HuH-7.5 (cell line): ENCODE data around the gene ARL3.
"Not testable (repeated sequence)": the region's sequence is repeated elsewhere in the genome, so short reads cannot be mapped to it uniquely, and the experiment has no call there.

Experiments used
- DNase-seq: peaks from one replicate; pipeline ENCODE4 v3.0.0; 2011; ENCODE audit warnings: low spot score

ARL3 gene, protein sequence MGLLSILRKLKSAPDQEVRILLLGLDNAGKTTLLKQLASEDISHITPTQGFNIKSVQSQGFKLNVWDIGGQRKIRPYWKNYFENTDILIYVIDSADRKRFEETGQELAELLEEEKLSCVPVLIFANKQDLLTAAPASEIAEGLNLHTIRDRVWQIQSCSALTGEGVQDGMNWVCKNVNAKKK

DNA sequence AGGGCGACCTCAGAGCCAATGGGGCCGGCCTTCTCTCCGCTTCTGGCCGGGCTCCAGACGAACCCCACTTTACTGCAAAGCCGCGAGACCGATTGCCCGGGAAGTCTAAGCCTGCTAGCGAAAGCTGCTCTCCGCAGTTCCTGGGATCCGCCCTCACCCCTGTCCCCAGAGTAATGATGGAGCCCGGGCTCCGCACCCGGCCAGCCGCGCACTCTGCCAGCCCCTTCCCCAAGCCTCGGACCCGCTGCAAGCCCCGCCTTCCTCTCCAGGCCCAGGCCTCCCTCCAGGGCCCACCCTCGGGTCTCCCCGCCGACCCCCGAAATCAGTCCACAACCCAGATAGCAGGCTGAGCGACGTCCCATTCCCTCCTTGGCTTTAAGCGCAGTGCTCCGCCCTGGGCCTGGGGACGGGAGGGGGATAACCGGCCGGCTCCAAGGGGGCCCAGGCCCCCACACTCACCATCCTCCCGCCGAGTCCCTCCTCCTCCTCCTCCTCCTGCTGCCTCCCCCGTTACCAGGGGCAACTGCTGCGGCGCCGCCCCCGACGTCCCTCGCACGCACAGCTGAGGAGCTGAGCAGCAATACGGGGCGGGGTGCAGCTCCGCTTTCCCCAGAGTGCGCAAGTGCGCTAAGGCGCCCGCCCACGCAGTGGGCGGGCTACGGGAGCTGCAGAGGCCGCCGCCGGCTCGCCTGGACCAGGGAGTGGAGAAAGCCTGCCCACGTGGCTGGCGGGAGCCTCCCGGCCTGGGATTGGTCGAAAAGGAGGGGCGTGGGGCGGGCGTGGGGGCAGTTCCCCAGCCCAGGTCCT lies at the start of gene ARL3:
Gene ARL3 (minus strand): TSS at position 584 of the 807 bp plus-strand sequence. CDS start 122 bp downstream, at position 462.
- peak; percentile 94 for DNase-seq

DNA sequence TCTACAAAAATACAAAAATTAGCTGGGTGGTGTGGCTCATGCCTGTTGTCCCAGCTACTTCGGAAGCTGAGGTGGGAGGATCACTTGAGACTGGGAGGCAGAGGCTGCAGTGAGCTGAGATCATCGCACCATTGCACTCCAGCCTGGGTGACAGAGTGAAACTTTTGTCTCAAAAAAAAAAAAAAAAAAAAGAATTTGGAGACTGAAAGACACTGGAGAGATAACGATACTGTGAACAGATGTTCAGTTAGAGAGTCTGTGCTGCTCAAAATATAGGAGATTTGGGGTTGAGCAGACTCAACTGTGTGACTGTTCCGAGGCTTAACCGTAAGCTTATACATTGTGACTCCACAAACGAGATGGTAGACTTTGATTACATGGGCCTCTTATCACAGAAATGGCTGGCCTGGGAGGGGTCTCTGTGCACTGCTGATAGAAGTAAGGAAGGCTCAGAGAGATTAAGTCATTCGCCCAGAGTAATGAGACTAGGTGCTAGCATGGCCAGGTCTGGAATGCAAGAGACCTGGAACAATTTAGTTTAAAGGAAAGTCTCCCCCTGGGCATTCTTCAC lies 48.9 kb upstream of the ARL3 start:
- DNase-seq, result no peak

DNA sequence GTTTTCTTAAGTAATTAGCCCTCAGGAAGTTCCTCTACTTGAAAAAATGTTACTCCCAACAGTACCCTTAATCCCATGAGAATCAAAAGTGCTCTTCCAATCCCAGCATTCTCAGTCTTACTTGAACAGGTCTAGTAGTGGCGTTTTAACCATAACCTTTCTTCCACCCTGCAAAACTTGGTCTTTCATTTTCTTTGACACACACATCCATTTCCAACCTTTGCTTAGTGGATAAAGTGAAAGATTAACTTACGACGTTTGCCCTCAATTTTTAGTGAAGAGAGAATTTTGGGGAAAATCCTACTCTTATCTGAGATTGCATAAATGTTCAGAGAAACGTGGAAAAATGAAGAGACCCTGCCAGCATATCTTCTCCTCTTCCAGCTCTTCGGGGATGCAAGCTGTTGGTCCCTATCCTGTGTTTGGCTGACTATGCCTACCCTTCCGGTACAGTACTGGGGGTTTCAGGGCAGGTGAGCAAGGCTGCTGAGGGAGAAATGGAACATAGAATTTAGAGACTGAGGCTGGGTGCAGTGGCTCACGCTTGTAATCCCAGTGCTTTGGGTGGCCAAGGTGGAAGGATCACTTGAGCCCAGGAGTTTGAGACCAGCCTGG lies 48.3 kb upstream of the ARL3 start:
- no peak for DNase-seq

DNA sequence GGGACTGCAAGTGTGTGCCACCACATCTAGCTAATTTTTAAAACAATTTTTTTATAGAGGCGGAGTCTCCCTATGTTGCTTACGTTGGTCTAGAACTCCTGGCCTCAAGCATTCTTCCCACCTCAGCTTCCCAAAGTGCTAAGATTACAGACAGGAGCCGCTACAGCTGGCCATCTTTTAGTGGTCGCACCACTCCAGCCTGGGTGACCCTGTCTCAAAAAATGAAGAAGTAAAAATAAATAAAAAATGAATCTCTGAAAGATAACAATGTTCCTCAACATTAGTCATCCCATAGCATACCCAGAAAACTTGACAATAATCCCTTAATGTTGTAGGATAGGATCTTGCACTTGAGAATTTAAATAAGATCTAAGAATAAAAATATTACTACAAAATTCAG lies 47.8 kb upstream of the ARL3 start:
- DNase-seq, result no peak

DNA sequence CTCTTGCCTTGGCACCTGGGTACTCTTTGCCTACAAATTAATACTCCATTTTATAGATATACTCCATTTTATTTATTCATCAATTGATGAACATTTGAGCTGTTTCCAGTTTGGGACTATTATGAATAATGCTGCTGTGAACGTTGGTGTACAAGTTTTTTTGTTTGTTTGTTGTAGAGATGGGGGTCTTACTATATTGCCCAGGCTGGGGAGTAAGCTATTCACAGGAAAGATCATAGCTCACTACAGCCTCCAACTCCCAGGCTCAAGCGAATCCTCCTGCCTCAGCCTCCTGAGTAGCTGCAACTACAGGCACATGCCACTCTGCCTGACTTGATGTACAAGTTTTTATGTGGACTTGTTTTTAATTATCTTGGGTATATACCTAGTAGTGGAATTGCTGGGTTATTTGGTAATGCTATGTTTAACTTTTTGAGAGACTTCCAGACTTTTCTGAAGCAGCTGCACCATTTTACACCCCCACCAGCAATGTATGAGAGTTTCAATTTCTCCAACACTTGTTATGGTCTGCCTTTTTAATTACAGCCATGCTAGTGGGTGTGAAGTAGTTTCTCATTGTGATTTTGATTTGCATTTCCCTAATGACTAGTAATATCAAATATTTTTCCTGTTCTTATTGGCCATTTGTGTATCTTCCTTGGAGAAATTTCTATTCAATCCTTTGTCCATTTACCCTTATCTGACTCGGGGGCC lies 45.5 kb upstream of the ARL3 start:
- DNase-seq, result no peak

DNA sequence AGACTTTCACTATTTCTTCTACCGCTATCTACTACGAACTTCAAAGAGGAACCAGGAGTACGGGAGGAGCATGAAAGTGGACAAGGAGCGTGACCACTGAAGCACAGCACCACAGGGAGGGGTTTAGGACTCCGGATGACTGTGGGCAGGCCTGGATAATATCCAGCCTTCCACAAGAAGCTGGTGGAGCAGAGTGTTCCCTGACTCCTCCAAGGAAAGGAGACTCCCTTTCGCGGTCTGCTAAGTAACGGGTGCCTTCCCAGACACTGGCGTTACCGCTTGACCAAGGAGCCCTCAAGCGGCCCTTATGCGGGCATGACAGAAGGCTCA lies 44.7 kb upstream of the ARL3 start:
- not testable (repeated sequence) for DNase-seq

DNA sequence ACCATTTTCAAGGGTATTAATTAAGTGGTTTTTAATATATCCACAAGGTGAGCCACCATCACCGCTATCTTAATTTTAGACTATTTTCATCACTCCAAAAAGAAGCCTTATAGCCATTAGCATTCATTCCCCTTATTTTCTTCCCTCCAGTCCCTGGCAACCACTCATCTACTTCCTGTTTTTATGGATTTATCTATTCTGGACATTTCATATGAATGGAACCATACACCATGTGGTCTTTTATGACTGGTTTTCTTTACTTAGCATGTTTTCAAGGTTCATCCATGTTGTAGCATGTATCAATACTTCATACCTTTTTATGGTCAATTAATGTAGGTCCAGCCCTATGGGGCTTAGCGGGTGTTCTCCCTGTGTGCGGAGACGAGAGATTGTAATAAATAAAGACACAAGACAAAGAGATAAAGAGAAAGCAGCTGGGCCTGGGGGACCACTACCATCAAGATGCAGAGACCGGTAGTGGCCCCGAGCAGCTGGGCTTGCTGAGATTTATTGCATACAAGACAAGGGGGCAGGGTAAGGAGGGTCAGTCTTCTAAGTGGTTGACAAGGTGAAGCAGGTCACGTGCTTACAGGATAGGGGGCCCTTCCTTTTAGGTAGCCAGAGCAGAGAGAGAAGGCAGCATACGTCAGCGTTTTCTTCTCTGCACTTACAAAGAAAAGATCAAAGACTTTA lies 44.2 kb upstream of the ARL3 start:
- DNase-seq, result no peak

DNA sequence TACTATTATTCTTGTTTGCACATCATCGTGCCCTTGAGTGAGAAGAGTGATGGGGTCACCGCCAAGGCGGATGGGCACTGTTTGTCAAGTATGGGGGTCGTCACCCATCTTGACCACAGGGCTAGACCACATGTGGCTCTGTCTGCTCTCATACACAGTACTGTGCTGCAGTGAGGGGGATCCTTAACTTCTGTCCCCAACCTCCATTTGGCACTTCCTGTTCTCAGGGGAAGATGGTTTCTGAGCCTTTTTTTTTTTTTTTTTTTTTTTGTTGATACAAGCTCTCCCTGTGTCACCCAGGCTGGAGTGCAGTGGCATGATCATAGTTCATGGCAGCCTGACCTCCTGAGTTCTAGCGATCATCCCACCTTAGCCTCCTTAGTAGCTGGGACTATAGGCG lies 43.1 kb upstream of the ARL3 start:
- no peak for DNase-seq

DNA sequence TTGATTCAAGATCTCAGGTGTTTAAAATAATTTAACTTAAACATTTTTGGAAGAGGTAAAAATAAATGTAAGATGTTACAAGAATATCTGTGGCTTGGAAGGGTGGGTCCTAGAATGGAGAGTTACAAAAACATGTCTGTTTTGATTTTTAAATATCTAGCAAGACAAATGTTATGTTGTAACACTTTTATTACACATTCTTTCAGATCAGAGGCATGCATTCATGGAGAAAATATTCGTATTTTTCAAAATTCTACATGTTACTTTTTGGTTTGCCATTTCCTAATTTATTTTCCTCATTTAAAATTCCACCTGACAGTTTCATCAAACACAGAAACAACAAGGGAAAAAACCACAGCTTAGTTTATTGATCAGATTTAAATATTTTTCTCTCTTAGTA lies 39.5 kb upstream of the ARL3 start:
- no peak for DNase-seq

DNA sequence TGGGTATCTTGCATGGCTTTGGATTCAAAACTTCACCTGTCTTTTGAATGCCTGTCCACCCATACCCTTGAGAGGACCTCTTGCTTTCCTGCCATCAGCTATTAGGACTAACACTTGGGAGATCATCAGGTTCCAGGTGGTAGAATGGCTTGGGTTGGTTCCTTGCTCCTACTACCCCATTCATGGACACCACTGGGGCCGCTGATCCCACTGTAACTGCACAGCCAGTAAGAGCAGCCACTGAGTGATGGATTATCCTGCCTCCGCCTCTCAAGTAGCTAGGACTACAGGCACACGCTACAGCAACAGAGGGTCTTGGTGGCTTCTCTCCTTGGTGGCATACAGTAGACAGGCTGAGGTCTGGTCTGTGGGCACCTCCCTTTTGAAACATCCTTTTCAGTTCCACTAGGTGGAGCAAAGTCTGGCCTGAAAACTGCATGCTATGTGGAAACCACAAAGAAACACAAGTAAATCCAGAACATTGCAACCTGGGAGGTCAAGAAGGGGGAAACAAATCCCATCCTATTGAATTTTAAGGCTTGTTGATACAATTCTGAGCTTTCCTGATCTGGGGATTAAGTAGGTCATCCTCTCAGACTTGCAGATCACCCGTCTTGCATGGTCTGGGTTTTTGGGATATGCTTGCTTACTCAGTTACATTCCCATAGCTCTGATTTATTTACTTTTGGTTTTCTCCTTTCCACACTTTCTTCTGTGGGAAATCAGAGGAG lies 38.9 kb upstream of the ARL3 start:
- DNase-seq, result peak; percentile 46

DNA sequence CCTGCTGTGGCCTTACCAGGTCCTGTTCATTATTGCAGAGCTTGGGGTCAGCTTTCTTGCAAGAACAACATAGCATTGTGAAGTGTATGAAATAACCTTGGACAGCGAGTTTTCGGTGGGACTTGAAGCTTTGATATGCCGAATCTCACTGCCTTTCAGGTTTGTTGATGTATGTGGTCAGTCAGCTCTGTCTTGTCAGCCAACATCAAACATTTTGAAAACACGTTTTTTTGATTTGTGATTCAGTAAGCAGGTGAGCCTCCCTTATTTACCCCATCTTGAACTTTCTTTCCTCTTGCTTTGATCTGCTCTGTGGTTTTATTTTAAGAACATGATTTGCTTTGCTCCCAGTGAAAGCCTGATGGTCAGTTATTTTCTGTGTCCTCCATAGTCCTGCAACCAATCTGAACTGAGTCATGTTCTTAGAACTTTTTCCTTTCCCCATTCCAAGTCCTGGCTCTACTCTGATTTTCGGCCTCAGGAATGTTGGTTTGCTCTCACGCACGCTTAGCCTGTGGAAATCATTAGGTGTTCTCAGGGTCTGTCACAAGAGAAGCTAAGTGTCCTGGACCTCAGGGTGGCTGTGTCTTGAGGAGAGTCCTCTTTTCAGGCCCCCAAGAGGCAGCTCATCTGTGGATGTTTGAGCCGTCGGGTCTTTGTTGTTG lies 38.2 kb upstream of the ARL3 start:
- no peak for DNase-seq

DNA sequence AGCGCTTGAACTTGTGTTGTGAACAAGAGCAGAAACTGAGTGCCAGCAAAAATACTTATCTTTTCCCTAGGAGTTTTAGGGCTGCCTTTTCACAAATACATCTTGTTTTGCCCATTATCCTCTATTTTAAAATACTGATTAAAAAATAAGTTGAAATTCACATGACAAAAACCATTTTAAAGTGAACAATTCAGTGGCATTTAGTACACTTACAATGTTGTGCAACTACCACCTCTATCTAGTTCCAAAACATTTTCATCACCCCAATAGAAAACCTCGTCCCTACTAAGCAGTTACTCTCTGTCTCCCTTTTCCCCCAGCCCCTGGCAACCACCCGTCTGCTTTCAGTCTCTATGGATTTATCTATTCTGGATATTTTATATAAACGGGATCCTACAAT lies 31.0 kb upstream of the ARL3 start:
- no peak for DNase-seq

DNA sequence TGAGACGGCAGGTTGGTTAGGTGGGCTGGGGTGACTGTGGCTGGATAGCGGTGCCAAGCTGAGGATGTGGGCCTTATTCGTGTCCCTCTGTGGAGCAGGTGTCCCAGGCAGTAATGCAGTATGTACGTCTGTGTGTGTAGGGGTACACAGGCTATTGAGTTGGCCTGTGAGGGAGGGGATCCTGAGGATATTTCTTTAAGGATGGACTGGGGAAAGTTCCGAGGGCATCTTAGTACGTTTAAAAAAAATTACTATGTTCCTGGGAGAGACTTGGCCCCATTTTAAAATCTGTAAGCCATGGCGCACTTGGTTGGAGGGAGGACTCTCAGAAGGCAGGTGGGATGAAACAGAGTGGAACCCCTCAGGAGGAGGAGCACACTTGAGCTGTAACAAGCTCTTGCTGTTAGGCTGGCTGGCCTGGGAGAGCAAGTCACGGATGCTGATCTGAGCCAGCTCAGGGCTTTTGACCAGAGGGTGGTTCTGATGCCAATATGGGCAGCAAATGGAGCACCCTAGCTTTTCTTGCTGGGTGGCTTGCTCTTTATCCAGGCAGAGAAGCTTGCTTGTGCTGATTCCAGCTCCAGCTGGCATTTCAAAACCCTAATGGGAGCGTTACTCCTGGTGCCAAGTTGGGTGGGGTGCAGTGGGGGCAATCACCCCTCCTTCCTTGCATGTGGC lies 30.3 kb upstream of the ARL3 start:
- DNase-seq, result no peak

DNA sequence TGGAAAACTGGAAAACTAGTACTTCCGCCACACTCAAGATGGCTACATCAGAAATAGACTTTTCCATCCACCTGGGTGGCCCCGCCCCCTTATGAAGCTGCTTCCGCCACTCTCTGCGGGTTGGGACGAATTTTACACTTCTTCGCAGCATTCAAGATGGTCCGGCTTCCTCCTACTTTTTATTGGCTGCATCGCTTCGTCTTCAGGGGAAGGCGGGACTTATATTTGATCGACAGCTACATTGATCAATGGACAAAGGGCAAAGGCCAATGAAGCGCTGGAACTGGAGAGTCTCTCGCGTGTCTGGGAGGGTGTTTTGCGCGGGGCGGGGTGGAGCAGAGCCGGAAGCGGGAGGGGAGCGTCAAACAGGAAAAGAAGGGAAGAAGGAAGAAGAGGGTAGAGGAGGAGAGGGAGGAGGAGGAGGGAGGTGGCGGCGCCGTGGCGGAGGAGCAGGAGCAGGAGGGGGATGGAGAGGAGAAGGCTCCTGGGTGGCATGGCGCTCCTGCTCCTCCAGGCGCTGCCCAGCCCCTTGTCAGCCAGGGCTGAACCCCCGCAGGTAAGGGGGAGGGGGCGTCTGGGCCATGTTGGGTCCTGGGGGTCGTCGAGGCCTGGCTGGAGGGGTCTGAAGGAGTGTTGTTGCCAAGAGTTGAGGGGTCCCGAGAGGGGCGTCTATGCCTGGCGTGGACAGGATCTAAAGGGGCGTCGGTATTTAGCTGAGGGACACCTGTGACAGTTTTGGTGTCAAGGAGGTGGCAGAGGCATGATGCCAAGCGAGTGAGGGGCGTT lies 29.6 kb upstream of the ARL3 start, which contains the start of gene WBP1L:
Gene WBP1L (plus strand): TSS at position 361 of the 786 bp plus-strand sequence. CDS start 106 bp downstream, at position 467.
- peak; percentile 74 for DNase-seq

DNA sequence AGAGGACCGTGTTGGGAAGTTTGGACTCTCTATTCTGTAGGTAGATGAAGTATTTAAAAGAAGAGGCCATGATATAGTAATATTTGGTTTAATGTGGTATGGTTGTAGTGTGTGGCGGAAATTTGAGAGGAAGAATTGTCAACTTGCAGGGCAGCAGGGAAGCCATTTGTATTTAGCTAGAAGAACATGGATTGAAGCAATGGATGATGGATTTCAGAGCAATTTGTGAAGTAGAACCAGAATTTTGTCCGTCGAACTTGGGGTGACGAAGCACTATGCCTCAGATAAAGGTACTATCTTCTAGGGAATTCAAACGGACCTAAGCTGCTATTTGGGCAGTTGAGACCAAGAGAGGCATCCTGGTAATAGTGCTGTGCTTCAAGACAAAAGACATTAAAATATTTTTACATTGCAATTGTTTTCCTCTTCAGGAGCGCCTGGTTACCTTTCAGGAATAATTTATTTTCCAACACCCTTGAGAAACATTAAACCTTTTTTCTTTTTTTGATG lies 28.9 kb upstream of the ARL3 start:
- no peak for DNase-seq

DNA sequence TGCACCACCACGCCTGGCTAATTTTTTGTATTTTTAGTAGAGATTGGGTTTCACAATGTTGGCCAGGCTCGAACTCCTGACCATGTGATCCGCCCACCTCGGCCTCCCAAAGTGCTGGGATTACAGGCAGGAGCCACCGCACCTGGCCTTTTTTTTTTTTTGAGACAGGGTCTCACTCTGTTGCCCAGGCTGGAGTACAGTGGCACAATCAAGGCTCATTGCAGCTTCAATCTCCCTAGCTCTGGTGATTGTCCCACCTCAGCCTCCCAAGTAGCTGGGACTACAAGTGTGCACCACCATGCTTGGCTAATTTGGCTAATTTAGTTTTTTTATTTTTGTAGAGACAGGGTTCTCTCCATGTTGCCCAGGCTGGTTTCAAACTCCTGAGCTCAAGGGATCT lies 28.1 kb upstream of the ARL3 start:
- not testable (repeated sequence) for DNase-seq

DNA sequence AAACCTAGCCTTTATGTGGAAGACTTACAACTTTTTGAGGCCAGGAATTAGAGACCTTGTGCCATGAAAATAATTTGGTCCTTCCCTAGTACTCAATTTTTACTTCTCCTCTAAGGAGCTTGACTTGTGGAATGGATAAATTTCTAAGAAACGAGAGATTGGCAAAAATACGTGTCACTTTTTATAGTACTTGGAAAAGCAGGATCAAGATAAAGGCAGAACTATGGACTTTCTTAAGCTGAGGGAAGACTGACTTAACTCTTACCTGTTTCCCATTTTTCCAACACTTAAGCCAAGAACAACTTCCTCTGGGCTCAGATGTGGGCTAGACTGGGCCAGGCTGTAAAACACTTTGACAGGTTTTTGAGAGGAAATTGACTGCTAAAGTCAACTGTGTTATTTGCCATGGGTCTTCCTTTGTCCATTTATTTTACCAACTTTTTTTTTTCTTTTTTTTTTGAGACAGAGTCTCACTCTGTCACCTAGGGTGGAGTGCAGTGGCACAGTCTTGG lies 27.6 kb upstream of the ARL3 start:
- no peak for DNase-seq

DNA sequence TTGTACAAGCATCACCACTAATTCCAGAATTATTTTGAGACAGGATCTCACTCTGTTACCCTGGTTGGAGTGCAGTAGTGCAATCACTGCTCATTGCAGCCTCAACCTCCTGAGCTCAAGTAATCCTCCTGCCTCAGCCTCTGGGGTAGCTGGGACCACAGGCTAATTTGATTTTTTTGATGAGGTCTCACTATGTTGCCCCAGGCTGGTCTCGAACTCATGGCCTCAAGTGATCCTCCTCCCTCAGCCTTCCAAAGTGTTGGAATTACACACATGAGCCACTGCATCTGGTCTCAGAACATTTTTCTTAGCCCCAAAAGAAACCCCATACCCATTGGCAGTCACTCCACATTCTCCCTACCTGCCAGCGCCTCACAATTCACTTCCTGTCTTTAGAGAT lies 26.0 kb upstream of the ARL3 start:
- no peak for DNase-seq

DNA sequence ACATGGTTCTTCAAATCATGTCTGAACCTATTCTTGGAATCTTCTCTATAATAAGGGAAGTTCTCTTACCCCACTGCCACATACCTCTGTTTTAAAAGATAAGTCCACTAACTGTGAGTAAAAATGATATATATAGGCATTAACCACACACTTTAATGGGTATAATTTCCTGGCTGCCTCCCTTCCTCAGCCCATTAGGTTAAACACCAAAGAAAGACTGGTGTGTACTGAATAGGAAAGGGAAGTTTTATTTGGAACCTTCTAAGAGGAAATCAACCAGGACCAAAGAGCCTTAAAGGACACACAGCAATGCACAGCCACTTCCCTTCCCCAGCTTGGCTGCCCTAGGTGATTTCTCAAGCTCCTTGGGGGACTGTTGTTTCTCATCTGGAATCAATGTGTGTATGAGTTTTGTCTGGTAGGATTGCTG lies 24.5 kb upstream of the ARL3 start:
- no peak for DNase-seq
